ES-I3 (cell line): ENCODE results near the gene FAM98C.
A peak's percentile ranks its signal among the peaks of the same experiment; 100 is the strongest.

Experiments used
- H3K36me3 ChIP-seq: 2 replicates; pipeline ENCODE4 v1.6.1; 2013; ENCODE audit warnings: mild to moderate bottlenecking, low read length, control low read depth, moderate library complexity; ENCODE audit not compliant: insufficient read depth
- H3K4me1 ChIP-seq: 2 replicates; pipeline ENCODE4 v1.6.1; 2013; ENCODE audit warnings: mild to moderate bottlenecking, control low read depth, low read length; ENCODE audit not compliant: insufficient read depth
- H3K9ac ChIP-seq: 2 replicates; pipeline ENCODE4 v1.6.1; 2013; ENCODE audit warnings: low read depth, mild to moderate bottlenecking, low read length, moderate library complexity
- H3K9me3 ChIP-seq: 2 replicates; pipeline ENCODE4 v1.6.1; 2013; ENCODE audit warnings: mild to moderate bottlenecking, low read length, moderate library complexity; ENCODE audit not compliant: control insufficient read depth, insufficient read depth

Gene FAM98C

DNA sequence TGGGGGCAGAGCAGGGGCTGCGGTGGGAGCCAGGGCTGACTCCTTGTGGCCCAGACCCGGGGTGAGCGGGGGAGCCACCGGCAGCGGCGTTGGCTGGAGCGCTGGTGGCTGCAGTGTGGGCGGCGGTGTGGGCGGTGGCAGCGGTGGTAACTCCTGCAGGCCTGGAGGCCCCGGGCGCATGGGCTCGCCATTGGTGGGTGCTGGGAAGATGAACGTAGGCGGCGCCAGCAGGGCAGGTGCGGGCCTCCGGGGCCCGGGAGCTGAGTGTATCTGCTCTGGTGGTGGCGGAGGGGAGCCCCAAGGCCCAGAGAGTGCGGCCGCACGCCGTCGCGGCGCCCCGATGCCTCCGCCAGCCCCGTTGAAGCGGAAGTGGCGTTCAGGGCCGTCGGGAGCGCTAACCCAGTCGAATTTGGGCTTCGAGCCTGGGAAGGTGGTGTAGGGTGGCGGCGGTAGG is 17.1 kb upstream of the FAM98C start:
- Histone ChIP-seq H3K4me1 (peaks cover 5% of the 10 kb centered on the region), H3K9ac (peak overlapping the region; percentile 56; the same call in 1 of the 2 replicates), H3K36me3 (peaks cover 11% of the 10 kb centered on the region; the same call in 1 of the 2 replicates), H3K9me3 (no peaks in the 10 kb centered on the region)

DNA sequence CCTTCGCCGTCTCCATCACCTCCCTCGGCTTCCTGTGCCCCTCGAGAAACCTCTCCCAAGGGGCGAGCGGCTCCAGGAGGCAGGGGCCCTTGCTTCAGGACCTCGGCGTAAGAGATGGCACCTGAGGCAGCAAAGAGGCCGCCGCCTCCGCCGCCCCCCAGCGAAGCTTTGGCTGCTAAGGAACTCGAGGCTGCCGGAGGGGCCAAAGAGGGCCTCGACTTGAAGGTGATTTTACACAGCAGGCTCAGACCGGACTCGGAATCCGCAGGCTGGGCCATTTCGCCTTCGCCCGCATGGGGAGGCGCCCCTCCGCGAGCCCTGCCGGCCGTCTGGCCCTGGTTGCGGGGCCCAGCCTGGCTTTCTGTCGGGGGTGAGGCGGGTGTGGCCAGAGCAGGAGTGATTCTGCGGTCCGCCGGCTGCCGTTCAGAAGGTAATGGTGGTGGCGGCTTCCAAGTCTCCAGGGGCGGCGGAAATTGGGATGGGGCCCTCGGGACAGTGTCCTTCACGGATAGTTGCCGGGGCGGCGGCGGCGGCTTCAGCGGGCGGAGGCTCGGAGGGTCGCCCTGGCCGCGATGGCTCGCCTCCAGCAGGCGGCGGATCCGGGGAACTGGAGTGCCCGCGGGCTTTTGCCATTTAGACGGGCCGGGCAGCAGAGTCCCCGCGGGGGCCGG is 16.5 kb upstream of the FAM98C start:
- H3K9me3 ChIP-seq, result no peaks in the 10 kb centered on the region
- H3K4me1 ChIP-seq, result peaks cover 10% of the 10 kb centered on the region
- H3K9ac ChIP-seq, result peak overlapping the region; percentile 56; the same call in 1 of the 2 replicates
- H3K36me3 ChIP-seq, result peaks cover 6% of the 10 kb centered on the region; the same call in 1 of the 2 replicates

DNA sequence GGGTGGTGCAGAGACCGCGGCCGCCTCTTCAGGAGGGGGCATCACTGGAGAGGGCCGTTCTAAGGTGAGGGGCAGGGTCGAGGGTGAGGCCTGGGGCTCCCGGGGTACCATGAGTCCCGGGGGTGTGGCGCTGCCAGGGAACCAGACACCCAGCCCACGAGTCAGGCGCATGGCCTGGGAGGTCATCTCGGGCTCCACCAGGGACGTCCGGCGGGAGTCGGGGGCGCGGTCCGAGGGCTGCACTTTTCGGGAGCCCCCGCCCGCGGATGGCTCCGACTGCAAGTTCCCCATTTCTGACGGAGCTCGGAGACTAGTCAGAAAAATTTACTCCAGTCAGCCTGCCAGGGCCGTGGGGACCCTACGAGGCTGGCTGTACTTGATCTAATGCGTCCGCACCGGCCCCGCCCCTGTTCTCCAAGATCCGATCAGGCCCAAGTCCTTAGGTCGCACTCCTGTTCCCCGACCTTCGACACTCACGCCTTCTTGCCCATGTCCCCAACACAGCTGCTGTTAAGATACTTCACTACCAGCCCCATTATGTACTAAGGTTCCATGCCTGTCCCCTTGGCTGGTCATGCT is 15.8 kb upstream of the FAM98C start:
- peak overlapping the region; percentile 56 for H3K9ac ChIP-seq
- H3K4me1 ChIP-seq, result peaks cover 15% of the 10 kb centered on the region
- no peaks in the 10 kb centered on the region for H3K9me3 ChIP-seq
- peaks cover 4% of the 10 kb centered on the region; the same call in 1 of the 2 replicates for H3K36me3 ChIP-seq

DNA sequence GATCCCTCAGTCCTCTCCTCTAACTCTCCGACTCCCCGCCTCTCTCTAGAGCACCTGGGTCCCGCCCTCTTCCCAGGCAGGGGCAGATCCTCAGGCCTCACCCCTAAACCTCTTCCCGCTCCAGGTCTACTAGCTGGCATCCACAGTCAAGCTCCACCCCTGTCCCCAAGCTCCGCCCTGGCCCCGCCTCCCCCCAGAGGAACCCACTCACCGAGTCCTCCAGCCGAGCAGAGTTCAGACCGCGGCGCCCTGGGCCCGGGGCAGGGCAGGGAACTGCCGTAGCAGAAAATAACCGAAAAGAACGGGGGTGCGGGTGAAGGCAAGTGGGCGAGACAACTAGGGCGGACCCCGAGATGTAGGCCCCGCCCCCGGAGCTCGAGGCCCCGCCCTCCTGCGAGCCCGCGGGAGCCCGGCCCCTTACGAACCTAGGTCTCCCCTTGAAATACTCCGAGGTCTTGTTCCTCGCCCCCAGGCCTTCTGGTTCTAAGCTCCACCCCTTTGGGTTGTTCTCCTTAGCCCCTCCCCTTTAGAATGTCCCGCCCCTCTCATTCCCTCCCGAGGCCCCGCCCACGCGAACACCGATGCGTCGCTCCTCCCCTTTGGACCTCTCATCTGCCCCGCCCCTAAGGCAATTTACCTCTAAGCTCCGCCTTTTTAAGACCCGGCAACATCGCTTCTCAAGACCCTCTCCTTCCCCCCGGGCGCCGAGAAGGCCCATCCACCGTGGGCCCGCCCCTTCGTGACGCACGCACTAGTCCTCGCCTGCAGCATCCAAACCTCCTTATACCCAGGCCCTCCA is 15.1 kb upstream of the FAM98C start, which contains the start of gene GGN:
Gene GGN (minus strand): TSS at position 485 of the 799 bp plus-strand sequence. CDS start 773 bp downstream, outside the sequence.
- Histone ChIP-seq H3K9me3 (no peaks in the 10 kb centered on the region), H3K4me1 (peaks cover 19% of the 10 kb centered on the region), H3K9ac (peak within 1 kb of the TSS; percentile 75), H3K36me3 (peaks cover 4% of the 10 kb centered on the region; the same call in 1 of the 2 replicates)

DNA sequence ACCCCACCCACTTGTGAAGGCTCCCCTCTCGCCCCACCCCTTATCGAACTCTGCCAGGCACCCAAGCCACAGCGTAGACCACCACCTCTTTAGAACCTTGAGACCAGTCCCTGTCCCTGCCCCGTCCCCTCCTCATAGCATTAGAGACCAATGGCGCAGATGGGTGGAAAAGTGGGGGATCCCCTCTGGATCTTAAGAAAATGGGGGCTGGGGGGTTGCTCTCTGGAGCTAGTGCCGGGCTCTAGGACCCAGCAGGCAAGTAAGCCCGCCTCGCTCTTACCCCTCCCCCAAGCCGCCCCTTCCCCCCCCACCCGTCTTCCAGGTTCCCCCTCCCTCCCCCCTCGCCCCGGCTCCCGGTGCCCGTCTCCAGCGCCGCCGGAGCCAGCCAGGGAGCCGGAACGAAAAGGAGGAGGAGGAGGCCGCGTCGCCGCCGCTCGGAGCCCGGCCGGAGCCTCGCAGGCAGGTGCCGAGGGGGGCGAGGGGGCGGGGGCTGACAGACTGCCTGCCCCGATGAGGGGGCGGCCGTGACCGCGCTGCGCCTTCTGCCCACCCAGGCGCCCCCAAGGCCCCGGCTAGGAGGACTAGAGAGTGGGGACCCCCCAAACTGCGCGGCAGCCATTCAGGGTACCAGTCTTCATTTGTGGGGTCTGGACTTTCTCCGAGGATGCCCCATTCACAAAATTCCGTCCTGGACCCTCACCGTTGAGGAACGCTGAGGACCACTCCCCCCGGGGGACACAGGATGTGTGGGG is 14.4 kb upstream of the FAM98C start, which contains the start of gene SPRED3:
Gene SPRED3 (plus strand): TSS at position 349 of the 752 bp plus-strand sequence. CDS start 1,606 bp downstream, outside the sequence.
- Histone ChIP-seq H3K9me3 (no peaks in the 10 kb centered on the region), H3K9ac (peak within 1 kb of the TSS; percentile 75)

DNA sequence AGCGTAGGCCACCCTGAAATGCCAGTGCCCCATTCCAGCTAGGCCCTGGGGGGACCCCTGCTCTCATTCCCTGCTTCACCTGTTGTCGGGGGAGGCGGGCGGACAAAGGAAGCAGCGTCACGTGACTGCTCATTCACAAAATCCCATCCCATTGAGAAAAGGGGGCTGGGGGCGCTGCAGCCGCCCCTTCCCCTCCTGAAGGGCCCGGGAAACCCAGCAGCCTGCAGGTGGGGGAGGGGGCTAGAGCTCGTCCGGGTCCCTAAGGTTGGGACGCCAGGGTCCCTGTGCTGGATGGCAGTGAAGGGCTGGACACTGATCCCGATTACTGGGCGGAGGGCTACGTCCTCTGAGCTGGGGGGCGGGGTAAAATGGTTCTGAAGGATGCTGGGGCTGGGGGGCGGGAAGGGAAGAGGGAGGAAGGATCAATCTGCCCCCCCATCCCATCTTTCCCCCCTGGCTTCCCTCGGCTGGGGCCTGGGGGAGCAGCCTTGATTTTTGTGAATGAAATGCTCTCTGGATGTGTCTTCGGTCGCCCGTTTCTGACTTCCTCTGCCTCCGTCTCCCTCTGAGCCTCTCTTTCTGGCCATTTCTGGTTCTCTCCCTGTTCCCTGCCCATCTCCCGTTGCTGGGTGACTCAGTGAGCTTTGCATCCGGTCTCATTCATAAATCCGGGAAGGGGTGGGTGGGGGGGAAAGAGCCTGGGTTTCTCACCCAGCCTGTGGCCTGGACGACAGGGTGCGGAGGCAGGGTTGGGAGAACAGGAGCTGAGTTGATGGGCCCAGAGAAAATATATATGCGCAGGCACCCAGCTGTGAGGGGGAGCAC is 13.6 kb upstream of the FAM98C start:
- H3K4me1 ChIP-seq, result peaks cover 22% of the 10 kb centered on the region
- peak overlapping the region; percentile 75 for H3K9ac ChIP-seq
- H3K9me3 ChIP-seq, result no peaks in the 10 kb centered on the region
- H3K36me3 ChIP-seq, result peaks cover 3% of the 10 kb centered on the region

More for the DNA sequence above, 14.4 kb upstream of the FAM98C start, which contains the start of gene SPRED3:
- Histone ChIP-seq H3K36me3 (peaks cover under 1% of the 10 kb centered on the region), H3K4me1 (peaks cover 20% of the 10 kb centered on the region)

DNA sequence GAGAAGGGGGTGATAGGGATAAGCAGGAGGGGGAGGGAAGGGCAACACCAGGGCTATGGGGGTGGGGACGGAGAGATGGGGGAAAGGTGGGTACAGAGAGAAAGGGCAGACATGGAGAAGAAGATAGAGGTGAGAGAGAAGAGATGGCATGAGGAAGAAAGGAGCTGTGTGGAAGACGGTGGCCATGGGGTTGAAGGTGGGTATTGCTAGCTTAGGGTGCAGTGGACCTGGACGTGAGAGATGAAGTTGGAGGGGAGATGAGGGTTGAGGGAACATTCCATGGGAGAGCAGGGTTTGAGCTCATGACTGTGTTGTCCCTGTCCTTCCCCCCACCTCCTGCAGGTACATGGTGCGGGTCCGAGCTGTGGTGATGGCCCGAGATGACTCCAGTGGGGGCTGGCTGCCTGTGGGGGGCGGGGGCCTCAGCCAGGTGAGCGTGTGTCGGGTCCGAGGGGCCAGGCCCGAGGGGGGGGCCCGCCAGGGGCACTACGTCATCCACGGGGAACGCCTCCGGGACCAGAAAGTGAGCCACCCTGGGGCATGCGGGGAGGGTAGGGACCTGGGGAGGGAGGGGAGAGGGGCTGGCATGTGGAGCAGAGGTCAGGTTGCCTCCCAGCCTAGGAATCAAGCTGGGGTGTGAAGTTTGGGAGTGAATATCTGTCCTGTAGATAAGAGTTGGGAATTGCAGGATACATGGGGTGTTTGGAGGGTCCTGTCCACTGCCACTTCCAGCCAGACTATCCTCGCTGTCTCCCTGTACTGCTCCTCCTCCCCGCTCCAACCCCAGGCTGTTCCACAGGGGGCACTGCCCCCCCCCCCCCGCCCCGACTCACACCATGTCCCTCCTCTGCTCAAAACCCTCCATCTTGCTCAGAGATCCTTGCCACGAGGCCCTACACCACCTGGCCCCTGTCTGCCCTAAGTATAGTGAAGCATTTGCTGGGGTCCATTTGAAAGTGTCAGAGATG is 12.7 kb upstream of the FAM98C start:
- H3K9ac ChIP-seq, result peak overlapping the region; percentile 45; the same call in 1 of the 2 replicates

DNA sequence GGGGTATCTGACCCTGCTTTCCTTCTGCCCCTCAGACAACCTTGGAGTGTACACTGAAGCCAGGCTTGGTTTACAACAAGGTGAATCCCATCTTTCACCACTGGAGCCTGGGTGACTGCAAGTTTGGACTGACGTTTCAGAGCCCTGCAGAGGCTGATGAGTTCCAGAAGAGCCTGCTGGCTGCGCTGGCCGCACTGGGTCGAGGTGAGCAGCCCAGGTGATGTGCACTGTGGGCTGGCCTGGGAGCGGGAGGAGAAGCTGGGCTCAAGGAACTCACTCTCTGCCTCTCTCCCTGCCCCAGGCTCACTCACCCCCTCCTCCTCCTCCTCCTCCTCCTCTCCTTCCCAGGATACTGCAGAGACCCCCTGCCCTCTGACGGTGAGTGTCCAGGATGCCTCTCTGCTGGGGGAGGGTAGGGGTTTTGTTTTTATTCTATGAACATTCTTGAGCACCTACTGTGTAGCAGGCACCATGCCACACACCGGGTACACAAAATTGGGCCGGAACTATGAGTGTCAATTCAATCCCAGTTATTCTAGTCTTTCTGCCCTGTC is 10.9 kb upstream of the FAM98C start:
- Histone ChIP-seq H3K36me3 (peaks cover 3% of the 10 kb centered on the region), H3K9ac (no peak overlapping the region), H3K4me1 (peaks cover 23% of the 10 kb centered on the region), H3K9me3 (no peaks in the 10 kb centered on the region)

More for the DNA sequence above, 12.7 kb upstream of the FAM98C start:
- Histone ChIP-seq H3K36me3 (peaks cover 3% of the 10 kb centered on the region), H3K9me3 (no peaks in the 10 kb centered on the region), H3K4me1 (peaks cover 23% of the 10 kb centered on the region)

DNA sequence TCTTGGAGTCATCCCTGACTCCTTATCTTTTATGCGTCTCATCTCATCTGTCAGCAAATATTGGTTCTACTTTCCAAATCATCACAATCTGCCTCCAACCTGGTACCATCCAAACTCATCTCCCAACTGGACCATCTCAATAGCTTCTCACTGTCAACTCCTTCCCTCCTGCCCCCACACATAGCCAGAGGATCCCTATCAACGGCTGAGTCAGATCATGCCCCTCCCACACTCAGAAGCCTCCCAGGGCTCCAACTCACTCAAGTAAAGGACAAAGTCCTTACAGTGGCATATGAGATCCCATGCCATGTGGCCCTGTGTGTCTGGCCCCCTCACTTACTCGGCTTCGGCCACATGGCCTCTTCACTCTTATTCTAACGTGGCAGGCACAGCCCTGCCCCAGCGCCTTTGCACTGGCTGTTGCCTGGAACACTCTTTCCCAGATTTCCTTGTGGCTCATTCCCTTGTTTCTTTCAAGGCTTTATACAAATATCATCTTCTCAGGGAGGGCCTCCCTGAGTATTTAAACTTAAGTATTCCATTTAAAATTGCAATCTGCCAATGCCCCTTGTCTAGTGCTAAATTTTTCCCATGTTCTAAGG is 10.1 kb upstream of the FAM98C start:
- no peak overlapping the region for H3K9ac ChIP-seq
- peaks cover 23% of the 10 kb centered on the region for H3K4me1 ChIP-seq
- peaks cover 3% of the 10 kb centered on the region for H3K36me3 ChIP-seq
- H3K9me3 ChIP-seq, result no peaks in the 10 kb centered on the region

DNA sequence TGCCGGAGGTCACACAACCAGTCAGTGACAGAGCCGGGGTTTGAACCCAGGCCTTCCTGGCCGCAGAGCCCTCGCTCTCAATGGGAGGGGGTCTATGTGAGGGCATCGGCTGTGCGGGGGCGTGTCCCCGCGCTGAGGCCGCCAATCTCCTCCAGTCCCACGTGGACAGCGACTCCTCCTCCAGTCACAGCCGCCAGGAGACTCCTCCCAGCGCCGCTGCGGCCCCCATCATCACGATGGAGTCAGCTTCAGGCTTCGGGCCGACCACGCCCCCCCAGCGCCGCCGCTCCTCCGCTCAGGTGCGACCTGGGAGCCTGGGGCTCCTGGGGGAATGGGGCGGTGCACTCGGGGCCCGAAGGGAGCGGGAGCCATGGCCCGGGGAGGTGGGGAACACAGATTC is 8.4 kb upstream of the FAM98C start:
- Histone ChIP-seq H3K9ac (peak overlapping the region; percentile 61; the same call in 1 of the 2 replicates), H3K4me1 (peaks cover 24% of the 10 kb centered on the region), H3K9me3 (no peaks in the 10 kb centered on the region), H3K36me3 (peaks cover 3% of the 10 kb centered on the region)

DNA sequence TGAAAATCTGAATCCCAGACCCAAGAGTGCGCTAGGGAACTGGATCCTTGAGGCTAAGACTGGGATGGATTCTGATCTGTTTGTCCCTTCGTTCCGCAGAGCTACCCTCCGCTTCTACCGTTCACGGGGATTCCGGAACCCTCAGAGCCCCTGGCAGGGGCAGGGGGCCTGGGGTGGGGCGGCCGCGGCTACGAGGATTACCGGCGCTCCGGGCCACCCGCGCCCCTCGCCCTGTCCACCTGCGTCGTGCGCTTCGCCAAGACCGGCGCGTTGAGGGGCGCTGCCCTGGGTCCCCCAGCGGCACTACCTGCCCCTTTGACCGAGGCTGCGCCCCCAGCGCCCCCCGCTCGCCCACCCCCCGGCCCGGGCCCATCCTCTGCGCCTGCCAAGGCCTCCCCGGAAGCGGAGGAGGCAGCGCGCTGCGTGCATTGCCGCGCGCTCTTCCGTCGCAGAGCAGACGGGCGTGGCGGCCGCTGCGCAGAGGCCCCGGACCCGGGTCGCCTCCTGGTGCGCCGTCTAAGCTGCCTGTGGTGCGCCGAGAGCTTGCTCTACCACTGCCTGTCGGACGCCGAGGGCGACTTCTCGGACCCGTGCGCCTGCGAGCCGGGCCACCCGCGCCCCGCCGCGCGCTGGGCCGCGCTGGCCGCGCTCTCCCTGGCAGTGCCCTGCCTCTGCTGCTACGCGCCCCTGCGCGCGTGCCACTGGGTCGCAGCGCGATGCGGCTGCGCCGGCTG is 7.3 kb upstream of the FAM98C start:
- peaks cover 3% of the 10 kb centered on the region for H3K36me3 ChIP-seq
- peak overlapping the region; percentile 61 for H3K9ac ChIP-seq
- H3K4me1 ChIP-seq, result peaks cover 23% of the 10 kb centered on the region
- no peaks in the 10 kb centered on the region for H3K9me3 ChIP-seq
